Measurements from ENCODE around the gene GOLGA8J. TPM values are rescaled to one million over a fixed set of nuclear protein-coding genes. Genes with fewer than 3 reads are reported as not detected.
"Not testable (repeated sequence)": the region's sequence is repeated elsewhere in the genome, so short reads cannot be mapped to it uniquely, and the experiment has no call there.

The GOLGA8J gene
- polyA plus RNA-seq, 1 of the 3 experiments (the other 2 are of a cell fraction) = not detected

DNA sequence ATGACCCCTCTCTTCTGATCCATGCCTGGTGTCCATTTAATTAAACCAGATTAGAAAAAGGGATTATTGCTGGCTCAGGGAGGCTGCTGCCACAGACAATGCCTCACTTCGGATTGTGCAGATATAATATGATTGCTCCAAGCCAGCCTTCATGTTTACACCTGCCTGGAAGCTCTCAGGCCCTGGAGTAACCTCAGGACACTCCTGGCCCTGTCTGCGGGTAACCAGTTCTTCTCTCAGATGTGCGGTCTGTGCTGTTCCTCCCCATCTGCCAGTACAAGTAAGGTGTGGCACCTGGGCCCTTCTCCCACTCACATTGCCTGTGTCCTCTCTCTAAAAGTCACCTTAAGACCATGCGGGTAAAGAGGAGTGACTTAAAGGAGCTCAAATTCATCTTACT lies 8.8 kb upstream of the GOLGA8J start (continued):
- no peak for TF ChIP-seq USF2 (IDR thresholded peaks at IDR 0.05; ENCODE audit: borderline replicate concordance, low read depth, low read length)
- no peak for TF ChIP-seq NFIC (IDR thresholded peaks at IDR 0.05; ENCODE audit: borderline replicate concordance)
- TF ChIP-seq GABPA (IDR thresholded peaks at IDR 0.05; ENCODE audit: low read depth) = no peak
- no peak for TF ChIP-seq SIN3A (IDR thresholded peaks at IDR 0.05; ENCODE audit: borderline replicate concordance, low read depth, low read length)
- no peak for TF ChIP-seq CHD2 (IDR thresholded peaks at IDR 0.05; ENCODE audit: low read length, partially characterized antibody)

- H3K27me3 ChIP-seq (ENCODE audit: insufficient read depth); H2AFZ ChIP-seq (ENCODE audit: low read depth); H3K4me2 ChIP-seq; POLR2A ChIA-PET; H3K4me3 ChIP-seq (ENCODE audit: low read depth in 2 of 2, low read length in 1 of 2); H3F3A ChIP-seq (replicated peaks; ENCODE audit: insufficient read depth); H4K20me1 ChIP-seq (ENCODE audit: insufficient read depth); DNase-seq; H3K4me1 ChIP-seq (ENCODE audit: control insufficient read depth in 1 of 2, insufficient read depth in 2 of 2, low read depth in 1 of 2, low read length in 1 of 2); H3K9me2 ChIP-seq; H3K9me3 ChIP-seq; H3K79me2 ChIP-seq (ENCODE audit: insufficient read depth); H3K27ac ChIP-seq (ENCODE audit: low read depth in 2 of 2, low read length in 1 of 2); H3K9ac ChIP-seq; CTCF ChIA-PET; H3K36me3 ChIP-seq (replicated peaks in 1 of 2; ENCODE audit: control insufficient read depth in 1 of 2, insufficient read depth in 2 of 2, low read length in 1 of 2): not testable (repeated sequence)
- 29% methylated on average over 5 of the region's 5 CpGs for WGBS (ENCODE audit: low lambda C conversion rate)
Observed at GRCh38 chr15:30080816-30081215, 1.9 kb upstream of the GOLGA8J start.

- H3K27ac ChIP-seq (ENCODE audit: low read depth in 2 of 2, low read length in 1 of 2); DNase-seq; POLR2A ChIA-PET; H2AFZ ChIP-seq (ENCODE audit: low read depth); H3K9me3 ChIP-seq; H3F3A ChIP-seq (replicated peaks; ENCODE audit: insufficient read depth); CTCF ChIA-PET; H3K9ac ChIP-seq; H3K4me3 ChIP-seq (ENCODE audit: low read depth in 2 of 2, low read length in 1 of 2); H3K4me2 ChIP-seq; H3K36me3 ChIP-seq (replicated peaks in 1 of 2; ENCODE audit: control insufficient read depth in 1 of 2, insufficient read depth in 2 of 2, low read length in 1 of 2); H3K27me3 ChIP-seq (ENCODE audit: insufficient read depth); H3K9me2 ChIP-seq; H3K4me1 ChIP-seq (ENCODE audit: control insufficient read depth in 1 of 2, insufficient read depth in 2 of 2, low read depth in 1 of 2, low read length in 1 of 2); H4K20me1 ChIP-seq (ENCODE audit: insufficient read depth); H3K79me2 ChIP-seq (ENCODE audit: insufficient read depth): not testable (repeated sequence)
- no CpG with 5 or more reads among the region's 8 CpGs for WGBS (ENCODE audit: low lambda C conversion rate)
Observed at GRCh38 chr15:30097827-30098226, 15.1 kb downstream of the GOLGA8J start.

- H3K4me2 ChIP-seq; H4K20me1 ChIP-seq (ENCODE audit: insufficient read depth); H3K36me3 ChIP-seq (replicated peaks in 1 of 2; ENCODE audit: control insufficient read depth in 1 of 2, insufficient read depth in 2 of 2, low read length in 1 of 2); POLR2A ChIA-PET; H3K4me3 ChIP-seq (ENCODE audit: low read depth in 2 of 2, low read length in 1 of 2); H3K27me3 ChIP-seq (ENCODE audit: insufficient read depth); H3K9me3 ChIP-seq; H3K4me1 ChIP-seq (ENCODE audit: control insufficient read depth in 1 of 2, insufficient read depth in 2 of 2, low read depth in 1 of 2, low read length in 1 of 2); DNase-seq; H3F3A ChIP-seq (replicated peaks; ENCODE audit: insufficient read depth); H2AFZ ChIP-seq (ENCODE audit: low read depth); H3K27ac ChIP-seq (ENCODE audit: low read depth in 2 of 2, low read length in 1 of 2); H3K9ac ChIP-seq; H3K9me2 ChIP-seq; H3K79me2 ChIP-seq (ENCODE audit: insufficient read depth); CTCF ChIA-PET: not testable (repeated sequence)
- no CpG with 5 or more reads among the region's 12 CpGs for WGBS (ENCODE audit: low lambda C conversion rate)
Observed at GRCh38 chr15:30102890-30103289, 20.1 kb downstream of the GOLGA8J start.

- H3K27me3 ChIP-seq (ENCODE audit: insufficient read depth); H3K9ac ChIP-seq; H3K27ac ChIP-seq (ENCODE audit: low read depth in 2 of 2, low read length in 1 of 2); DNase-seq; CTCF ChIA-PET; H3K4me2 ChIP-seq; H3K9me2 ChIP-seq; POLR2A ChIA-PET; H2AFZ ChIP-seq (ENCODE audit: low read depth); H3K4me1 ChIP-seq (ENCODE audit: control insufficient read depth in 1 of 2, insufficient read depth in 2 of 2, low read depth in 1 of 2, low read length in 1 of 2); H3F3A ChIP-seq (replicated peaks; ENCODE audit: insufficient read depth); H3K36me3 ChIP-seq (replicated peaks in 1 of 2; ENCODE audit: control insufficient read depth in 1 of 2, insufficient read depth in 2 of 2, low read length in 1 of 2); H4K20me1 ChIP-seq (ENCODE audit: insufficient read depth); H3K79me2 ChIP-seq (ENCODE audit: insufficient read depth); H3K9me3 ChIP-seq: not testable (repeated sequence)
- WGBS (ENCODE audit: low lambda C conversion rate) = 0% methylated on average over 1 of the region's 42 CpGs
- H3K4me3 ChIP-seq (ENCODE audit: low read depth in 2 of 2, low read length in 1 of 2) = peak overlapping the region in 1 of 2 experiments; percentile 35; a peak in 2 of 4 replicates
Observed at GRCh38 chr15:30103941-30104507, 21.3 kb downstream of the GOLGA8J start.

DNA sequence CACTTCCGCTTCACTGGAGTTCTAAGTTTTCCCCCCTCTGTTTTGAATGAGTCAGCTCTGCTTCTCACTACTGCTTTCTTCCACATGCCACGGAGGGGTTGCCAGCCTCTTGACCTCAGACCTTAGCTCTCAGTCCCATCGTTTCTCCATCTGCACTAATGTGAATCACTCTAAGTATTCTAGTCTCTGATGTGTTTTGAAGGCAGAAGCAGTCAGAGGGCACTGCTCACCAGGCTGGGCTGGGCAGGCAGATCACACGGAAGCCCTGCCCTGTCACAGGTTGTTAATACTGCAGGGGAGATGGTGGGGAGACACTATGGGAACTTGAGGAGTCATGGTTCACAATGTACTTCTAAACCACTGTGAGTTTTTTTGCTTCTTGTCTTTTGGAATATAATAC lies 27.8 kb downstream of the GOLGA8J start:
- H3K9ac ChIP-seq; H4K20me1 ChIP-seq (ENCODE audit: insufficient read depth); CTCF ChIA-PET; H2AFZ ChIP-seq (ENCODE audit: low read depth); H3F3A ChIP-seq (replicated peaks; ENCODE audit: insufficient read depth); DNase-seq; H3K4me3 ChIP-seq (ENCODE audit: low read depth in 2 of 2, low read length in 1 of 2); H3K36me3 ChIP-seq (replicated peaks in 1 of 2; ENCODE audit: control insufficient read depth in 1 of 2, insufficient read depth in 2 of 2, low read length in 1 of 2); H3K27ac ChIP-seq (ENCODE audit: low read depth in 2 of 2, low read length in 1 of 2); POLR2A ChIA-PET; H3K9me2 ChIP-seq; H3K4me2 ChIP-seq; H3K4me1 ChIP-seq (ENCODE audit: control insufficient read depth in 1 of 2, insufficient read depth in 2 of 2, low read depth in 1 of 2, low read length in 1 of 2); H3K79me2 ChIP-seq (ENCODE audit: insufficient read depth); H3K27me3 ChIP-seq (ENCODE audit: insufficient read depth); H3K9me3 ChIP-seq: not testable (repeated sequence)
- no CpG with 5 or more reads among the region's 4 CpGs for WGBS (ENCODE audit: low lambda C conversion rate)
